Measurements from ENCODE around the gene FAM209A. TPM values are rescaled to one million over a fixed set of nuclear protein-coding genes. Genes with fewer than 3 reads are reported as not detected.
"Not testable (repeated sequence)": the region's sequence is repeated elsewhere in the genome, so short reads cannot be mapped to it uniquely, and the experiment has no call there.

Gene FAM209A
- total and polyA plus RNA-seq, 3 donors from 2014 or later: 31.3 to 111 (median 53.7) TPM

DNA sequence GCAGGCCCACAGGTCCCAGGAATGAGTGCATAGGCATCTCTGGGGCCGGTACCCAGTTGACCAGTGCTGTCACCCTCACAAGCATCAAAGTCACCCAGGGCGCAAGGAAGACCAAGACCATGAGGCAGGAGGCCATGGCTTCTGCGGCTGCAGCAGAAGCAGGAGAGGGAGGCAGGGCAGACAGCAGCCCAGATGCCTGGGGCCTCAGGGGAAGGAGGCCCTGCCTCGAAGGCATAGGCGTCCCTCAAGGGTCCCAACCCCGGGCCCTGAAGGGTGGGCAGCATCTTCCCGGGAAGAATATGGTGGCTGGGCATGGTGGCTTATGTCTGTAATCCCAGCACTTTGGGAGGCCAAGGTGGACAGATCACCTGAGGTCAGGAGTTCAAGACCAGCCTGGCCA lies 3.0 kb downstream of the FAM209A start:
- intact Hi-C loops (cut with DNase I; ENCODE audit: low total_unique reads): no loop called here
- TF ChIP-seq, protein P1, sequence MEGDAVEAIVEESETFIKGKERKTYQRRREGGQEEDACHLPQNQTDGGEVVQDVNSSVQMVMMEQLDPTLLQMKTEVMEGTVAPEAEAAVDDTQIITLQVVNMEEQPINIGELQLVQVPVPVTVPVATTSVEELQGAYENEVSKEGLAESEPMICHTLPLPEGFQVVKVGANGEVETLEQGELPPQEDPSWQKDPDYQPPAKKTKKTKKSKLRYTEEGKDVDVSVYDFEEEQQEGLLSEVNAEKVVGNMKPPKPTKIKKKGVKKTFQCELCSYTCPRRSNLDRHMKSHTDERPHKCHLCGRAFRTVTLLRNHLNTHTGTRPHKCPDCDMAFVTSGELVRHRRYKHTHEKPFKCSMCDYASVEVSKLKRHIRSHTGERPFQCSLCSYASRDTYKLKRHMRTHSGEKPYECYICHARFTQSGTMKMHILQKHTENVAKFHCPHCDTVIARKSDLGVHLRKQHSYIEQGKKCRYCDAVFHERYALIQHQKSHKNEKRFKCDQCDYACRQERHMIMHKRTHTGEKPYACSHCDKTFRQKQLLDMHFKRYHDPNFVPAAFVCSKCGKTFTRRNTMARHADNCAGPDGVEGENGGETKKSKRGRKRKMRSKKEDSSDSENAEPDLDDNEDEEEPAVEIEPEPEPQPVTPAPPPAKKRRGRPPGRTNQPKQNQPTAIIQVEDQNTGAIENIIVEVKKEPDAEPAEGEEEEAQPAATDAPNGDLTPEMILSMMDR (IDR thresholded peaks at IDR 0.05): no peak
- no peak for TF ChIP-seq POLR2A (IDR thresholded peaks at IDR 0.05)
- Histone ChIP-seq H3K27ac (no peak overlapping the region), H3K4me3 (no peak overlapping the region), H3K36me3 (ENCODE audit: low read depth, missing control alignments) (no peaks in the 10 kb centered on the region), H3K4me1 (no peaks in the 10 kb centered on the region), H3K9me3 (no peaks in the 10 kb centered on the region), H3K27me3 (no peaks in the 10 kb centered on the region)
- 93 to 95% methylated on average over 3 to 7 of the region's 7 CpGs for whole genome bisulfite sequencing, 2 donors
- no peak for DNase-seq

DNA sequence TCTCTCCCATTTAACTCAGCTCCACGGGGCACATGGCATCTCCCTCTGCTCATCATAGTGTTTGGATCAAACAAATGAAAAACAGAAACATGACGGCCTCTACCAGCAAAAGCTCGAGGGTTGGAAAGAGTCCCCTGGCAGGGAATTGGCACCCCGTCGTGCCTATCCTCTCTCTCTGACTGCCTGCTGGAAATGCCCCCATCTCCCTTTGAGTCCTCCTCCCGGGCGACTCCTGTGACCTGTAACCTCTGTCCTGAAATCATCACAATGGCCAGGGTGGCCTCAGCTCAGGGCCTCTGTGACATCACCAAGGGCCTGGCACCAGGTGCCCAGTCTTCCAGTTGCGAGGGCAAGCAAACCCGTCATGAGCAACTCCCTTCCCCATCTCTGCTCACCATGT lies 8.4 kb downstream of the FAM209A start, which contains the start of gene FAM209B:
Gene FAM209B, plus strand, starts transcription at position 301 of the 400 bp plus-strand sequence. Its CDS starts 96 bp downstream, at position 397.
- intact Hi-C loops (cut with DNase I; ENCODE audit: low total_unique reads); H3K36me3 ChIP-seq (ENCODE audit: low read depth, missing control alignments); H3K4me3 ChIP-seq; H3K27ac ChIP-seq; H3K27me3 ChIP-seq; H3K9me3 ChIP-seq; H3K4me1 ChIP-seq; DNase-seq: not testable (repeated sequence)
- WGBS, 2 donors: 94 to 95% methylated on average over 8 to 9 of the region's 9 CpGs

DNA sequence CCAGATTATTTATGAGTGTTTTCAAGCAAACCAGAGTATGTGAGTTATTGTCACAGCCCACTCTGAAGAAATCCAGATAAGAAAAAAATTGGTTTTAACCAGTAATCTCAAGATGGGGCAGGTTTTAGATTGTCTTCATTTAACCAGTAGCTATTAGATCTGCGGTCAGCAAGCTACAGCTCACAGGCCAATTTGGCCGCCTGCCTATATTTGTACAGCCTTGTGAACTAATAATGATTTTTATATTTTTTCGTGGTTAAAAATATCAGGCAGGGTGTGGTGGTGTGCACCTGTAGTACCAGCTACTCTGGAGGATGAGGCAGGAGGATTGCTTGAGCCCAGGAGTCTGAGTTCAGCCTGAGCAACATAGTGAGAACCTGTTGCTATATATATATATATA lies 13.5 kb downstream of the FAM209A start:
- intact Hi-C loops (cut with DNase I; ENCODE audit: low total_unique reads): no loop called here
- no peak for TF ChIP-seq POLR2A (IDR thresholded peaks at IDR 0.05)
- TF ChIP-seq, protein P1 (IDR thresholded peaks at IDR 0.05): no peak
- no peaks in the 10 kb centered on the region for H3K36me3 ChIP-seq (ENCODE audit: low read depth, missing control alignments)
- H3K4me3 ChIP-seq: no peak overlapping the region
- H3K27ac ChIP-seq: peak overlapping the region in 1 of 2 donors; percentile 26
- peaks cover 12% of the 10 kb centered on the region for H3K4me1 ChIP-seq
- no peaks in the 10 kb centered on the region for H3K27me3 ChIP-seq
- no peaks in the 10 kb centered on the region for H3K9me3 ChIP-seq
- 23 to 40% methylated on average over 3 of the region's 3 CpGs for WGBS, 2 donors
- DNase-seq: peak; percentile 43

DNA sequence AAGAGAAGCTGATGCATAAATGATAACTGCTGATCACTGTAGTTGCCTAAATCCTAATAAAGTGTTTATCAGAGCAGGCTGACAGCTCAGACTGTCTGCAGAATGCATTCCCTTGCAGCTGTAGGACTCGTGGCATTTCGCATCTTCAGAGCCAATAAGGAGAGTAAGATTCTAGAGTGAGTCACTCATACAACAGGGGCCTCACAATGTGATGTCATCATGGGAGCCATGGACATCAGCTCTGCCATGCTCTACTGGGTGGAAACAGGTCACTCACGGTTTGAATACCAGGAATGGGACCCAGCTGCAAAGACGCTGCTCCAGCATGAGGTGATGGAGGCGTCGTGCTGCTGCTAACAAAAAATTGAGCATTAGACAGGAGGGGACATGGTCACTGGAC lies 15.9 kb downstream of the FAM209A start:
- H3K27ac ChIP-seq: no peak overlapping the region
- WGBS, 2 donors: 85 to 92% methylated on average over 6 of the region's 6 CpGs
- no peaks in the 10 kb centered on the region for H3K27me3 ChIP-seq
- no peaks in the 10 kb centered on the region for H3K9me3 ChIP-seq
- H3K36me3 ChIP-seq (ENCODE audit: low read depth, missing control alignments): no peaks in the 10 kb centered on the region
- H3K4me1 ChIP-seq: peaks cover 12% of the 10 kb centered on the region
- no peak overlapping the region for H3K4me3 ChIP-seq
- intact Hi-C loops (cut with DNase I; ENCODE audit: low total_unique reads): no loop called here
- TF ChIP-seq, protein P1 (IDR thresholded peaks at IDR 0.05): no peak
- no peak for DNase-seq

DNA sequence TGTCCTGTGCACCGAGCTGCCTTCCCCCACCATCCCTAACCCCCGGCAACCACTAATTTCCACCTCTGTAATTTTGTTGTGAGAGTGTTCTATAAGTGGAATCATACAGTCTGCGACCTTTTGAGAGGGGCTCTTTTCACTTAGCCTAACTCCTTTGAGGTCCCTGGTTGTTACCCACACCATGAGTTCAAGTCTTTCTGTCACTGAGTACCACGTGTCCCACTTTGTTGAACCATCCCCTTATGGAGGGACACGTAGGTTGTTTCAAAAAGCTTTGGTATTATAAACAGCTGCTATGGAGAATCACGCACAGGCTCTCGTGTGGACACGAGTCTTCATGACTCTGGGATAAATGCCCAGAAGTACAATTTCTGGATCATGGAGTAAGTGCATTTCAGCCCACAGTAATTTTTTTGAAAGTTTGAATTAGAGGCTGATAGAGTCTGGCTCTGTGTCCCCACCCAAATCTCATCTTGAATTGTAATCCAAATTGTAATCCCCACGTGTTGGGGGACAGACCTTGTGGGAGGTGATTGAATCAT lies 18.0 kb downstream of the FAM209A start:
- Histone ChIP-seq H3K4me1 (peaks cover 7% of the 10 kb centered on the region), H3K4me3 (no peak overlapping the region), H3K27ac (no peak overlapping the region), H3K36me3 (ENCODE audit: low read depth, missing control alignments) (no peaks in the 10 kb centered on the region), H3K9me3 (no peaks in the 10 kb centered on the region), H3K27me3 (no peaks in the 10 kb centered on the region)
- no peak for TF ChIP-seq POLR2A (IDR thresholded peaks at IDR 0.05)
- TF ChIP-seq, protein P1 (IDR thresholded peaks at IDR 0.05): no peak
- no peak for DNase-seq
- WGBS, 2 donors: 72 to 76% methylated on average over 9 of the region's 9 CpGs
- intact Hi-C loops (cut with DNase I; ENCODE audit: low total_unique reads): no loop called here

All from testis (tissue), 3 donors.